ENCODE data around the gene RBMS1. TPM values are rescaled to one million over a fixed set of nuclear protein-coding genes. Genes with fewer than 3 reads are reported as not detected.

RBMS1 gene
- total and polyA plus RNA-seq, 2 of the 13 experiments (the other 11 are each of a cell fraction or from before 2014, with no cell fraction given) = 55.5 to 110 TPM

GRCh38 chr2:160407393-160408172, 86.0 kb downstream of the RBMS1 start:
- CTCF ChIA-PET (ENCODE audit: low intra/inter-chr PET ratio, low total read pairs) = no interaction called here
- Histone ChIP-seq H3K9me3 (ENCODE audit: low read length) (no peaks in the 10 kb centered on the region), H3K36me3 (replicated peaks in 1 of 2; ENCODE audit: control insufficient read depth in 1 of 2, insufficient read depth in 2 of 2, low read length in 2 of 2) (peaks cover 0 to 3% of the 10 kb centered on the region in 2 experiments; a peak in 1 of 5 replicates), H3K4me2 (ENCODE audit: low read depth, low read length) (peak overlapping the region; percentile 88), H4K20me1 (ENCODE audit: insufficient read depth, low read length) (peaks cover 72% of the 10 kb centered on the region), H2AFZ (ENCODE audit: low read length) (no peak overlapping the region), H3K4me3 (replicated peaks in 1 of 3; ENCODE audit: insufficient read depth in 1 of 3, low read depth in 2 of 3, low read length in 3 of 3) (peak overlapping the region; percentile 67 to 87 (median 82)), H3K4me1 (ENCODE audit: insufficient read depth, low read length) (peaks cover 58% of the 10 kb centered on the region), H3K9ac (ENCODE audit: insufficient read depth, low read depth, low read length) (peak overlapping the region; percentile 65), H3K27me3 (ENCODE audit: control insufficient read depth in 1 of 2, insufficient read depth in 2 of 2, low read length in 2 of 2) (no peaks in the 10 kb centered on the region; a peak in 1 of 5 replicates), H3K27ac (ENCODE audit: extremely low read length, insufficient read depth, low read length) (peak overlapping the region; percentile 17), H3K79me2 (ENCODE audit: insufficient read depth, low read length) (peaks cover 39% of the 10 kb centered on the region)
- FAIRE-seq (no peak), DNase-seq (ENCODE audit: low spot score) (peak; percentile 31), ATAC-seq (peak; percentile 85)
- intact Hi-C loops (cut with micrococcal nuclease; ENCODE audit: unreplicated experiment) (loop anchor here (2.0 to 5.0 kb wide), 3 partner anchors 79 to 185 kb away; no protein-coding TSS in a partner anchor), in situ Hi-C loops (cut with HindIII; ENCODE audit: extremely low pct_ligation_motif_present, low pct_unique_long_range_greater_than_20kb) (loop anchor here (5.0 kb wide), 1 partner anchor 75 kb away; no protein-coding TSS in a partner anchor)
- 0% methylated on average over 29 of the region's 120 CpGs for WGBS (ENCODE audit: low lambda C conversion rate)
- no TSS peak for BruUV-seq (replicated peaks)
- POLR2A ChIA-PET = interaction anchor here (1.4 to 2.8 kb wide), 2 partner anchors 85 to 87 kb away, joined by 3 to 9 read pairs; partner anchors contain the start of gene RBMS1
- TF ChIP-seq MIER3 (CRISPR knock-in tag; IDR thresholded peaks at IDR 0.05; ENCODE audit: borderline replicate concordance) (no peak), MXD4 (CRISPR knock-in tag; IDR thresholded peaks at IDR 0.05) (no peak), SALL2 (CRISPR knock-in tag; IDR thresholded peaks at IDR 0.05) (peak; percentile 84), RARA (CRISPR knock-in tag; IDR thresholded peaks at IDR 0.05) (peak; percentile 4; the same call in 1 of the 2 replicates), RBFOX2 (IDR thresholded peaks at IDR 0.05; ENCODE audit: low read depth, low read length) (peak; percentile 45; the same call in 1 of the 2 replicates), PRDM10 (CRISPR knock-in tag; IDR thresholded peaks at IDR 0.05; ENCODE audit: low read depth) (peak; percentile 96), ARNT2 (CRISPR knock-in tag; IDR thresholded peaks at IDR 0.05; ENCODE audit: low read depth) (peak; percentile 63; the same call in 1 of the 2 replicates), ZNF317 (CRISPR knock-in tag; IDR thresholded peaks at IDR 0.05) (no peak), CEBPG (CRISPR knock-in tag; IDR thresholded peaks at IDR 0.05) (no peak), MBD4 (IDR thresholded peaks at IDR 0.05; ENCODE audit: borderline replicate concordance, low read length) (no peak), ZNF709 (CRISPR knock-in tag; IDR thresholded peaks at IDR 0.05) (no peak), MED1 (CRISPR knock-in tag; IDR thresholded peaks at IDR 0.05) (no peak), ZNF446 (CRISPR knock-in tag; IDR thresholded peaks at IDR 0.05) (no peak)
- TF ChIP-seq, protein P1, sequence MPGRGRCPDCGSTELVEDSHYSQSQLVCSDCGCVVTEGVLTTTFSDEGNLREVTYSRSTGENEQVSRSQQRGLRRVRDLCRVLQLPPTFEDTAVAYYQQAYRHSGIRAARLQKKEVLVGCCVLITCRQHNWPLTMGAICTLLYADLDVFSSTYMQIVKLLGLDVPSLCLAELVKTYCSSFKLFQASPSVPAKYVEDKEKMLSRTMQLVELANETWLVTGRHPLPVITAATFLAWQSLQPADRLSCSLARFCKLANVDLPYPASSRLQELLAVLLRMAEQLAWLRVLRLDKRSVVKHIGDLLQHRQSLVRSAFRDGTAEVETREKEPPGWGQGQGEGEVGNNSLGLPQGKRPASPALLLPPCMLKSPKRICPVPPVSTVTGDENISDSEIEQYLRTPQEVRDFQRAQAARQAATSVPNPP (CRISPR knock-in tag; IDR thresholded peaks at IDR 0.05) = no peak
- TF ChIP-seq, protein P2, sequence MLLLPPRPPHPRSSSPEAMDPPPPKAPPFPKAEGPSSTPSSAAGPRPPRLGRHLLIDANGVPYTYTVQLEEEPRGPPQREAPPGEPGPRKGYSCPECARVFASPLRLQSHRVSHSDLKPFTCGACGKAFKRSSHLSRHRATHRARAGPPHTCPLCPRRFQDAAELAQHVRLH (CRISPR knock-in tag; IDR thresholded peaks at IDR 0.05; ENCODE audit: borderline replicate concordance, low read depth) = no peak

All from HepG2 (cell line).